K562 (cell line): ENCODE measurements around the gene EGF.

Experiments
- ARHGAP35 ChIP-seq: fragments of 450-650 bp; IDR thresholded peaks from 2 replicates; pipeline ENCODE4 v1.6.1; 2018; ENCODE audit not compliant: partially characterized antibody
- NKRF ChIP-seq: fragments of 450-650 bp; IDR thresholded peaks from 2 replicates; pipeline ENCODE4 v1.6.1; 2016; ENCODE audit warnings: borderline replicate concordance
- POLR2AphosphoS5 ChIP-seq: IDR thresholded peaks from 2 replicates; pipeline ENCODE4 v1.6.1; 2011; ENCODE audit warnings: mild to moderate bottlenecking, low read depth, low read length, moderate library complexity; ENCODE audit not compliant: control insufficient read depth, insufficient read depth
- USF2 ChIP-seq: sonication (generic); formaldehyde crosslinking; IDR thresholded peaks from 2 replicates; pipeline ENCODE4 v1.5.0; 2020; ENCODE audit warnings: missing genetic modification reagents
- ZBTB49 ChIP-seq: sonication (generic); formaldehyde crosslinking; IDR thresholded peaks from 2 replicates; pipeline ENCODE4 v1.8.0; 2022; ENCODE audit warnings: missing genetic modification reagents, mild to moderate bottlenecking, borderline replicate concordance
- ZBTB8A ChIP-seq: fragments of 450-650 bp; IDR thresholded peaks from 2 replicates; pipeline ENCODE4 v1.6.1; 2018; ENCODE audit warnings: mild to moderate bottlenecking, moderate library complexity; ENCODE audit not compliant: partially characterized antibody
- TF ChIP-seq, protein P1 (sequence below): fragments of 250-450 bp; sonication (Bioruptor Pico); IDR thresholded peaks from 2 replicates; pipeline ENCODE4 v1.5.0; 2020; ENCODE audit warnings: mild to moderate bottlenecking, borderline replicate concordance

- TF ChIP-seq, protein P1, sequence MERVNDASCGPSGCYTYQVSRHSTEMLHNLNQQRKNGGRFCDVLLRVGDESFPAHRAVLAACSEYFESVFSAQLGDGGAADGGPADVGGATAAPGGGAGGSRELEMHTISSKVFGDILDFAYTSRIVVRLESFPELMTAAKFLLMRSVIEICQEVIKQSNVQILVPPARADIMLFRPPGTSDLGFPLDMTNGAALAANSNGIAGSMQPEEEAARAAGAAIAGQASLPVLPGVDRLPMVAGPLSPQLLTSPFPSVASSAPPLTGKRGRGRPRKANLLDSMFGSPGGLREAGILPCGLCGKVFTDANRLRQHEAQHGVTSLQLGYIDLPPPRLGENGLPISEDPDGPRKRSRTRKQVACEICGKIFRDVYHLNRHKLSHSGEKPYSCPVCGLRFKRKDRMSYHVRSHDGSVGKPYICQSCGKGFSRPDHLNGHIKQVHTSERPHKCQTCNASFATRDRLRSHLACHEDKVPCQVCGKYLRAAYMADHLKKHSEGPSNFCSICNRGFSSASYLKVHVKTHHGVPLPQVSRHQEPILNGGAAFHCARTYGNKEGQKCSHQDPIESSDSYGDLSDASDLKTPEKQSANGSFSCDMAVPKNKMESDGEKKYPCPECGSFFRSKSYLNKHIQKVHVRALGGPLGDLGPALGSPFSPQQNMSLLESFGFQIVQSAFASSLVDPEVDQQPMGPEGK (CRISPR knock-in tag) = no peak
- no peak for TF ChIP-seq ZBTB49 (CRISPR knock-in tag)
- no peak for TF ChIP-seq NKRF
- TF ChIP-seq ZBTB8A = no peak
- TF ChIP-seq ARHGAP35 = no peak
- no peak for TF ChIP-seq POLR2AphosphoS5
- TF ChIP-seq USF2 (CRISPR knock-in tag) = no peak
Observed at GRCh38 chr4:109998867-109999584, 86.3 kb downstream of the EGF start.
